ENCODE data around the gene FBXO10.

Gene FBXO10

DNA sequence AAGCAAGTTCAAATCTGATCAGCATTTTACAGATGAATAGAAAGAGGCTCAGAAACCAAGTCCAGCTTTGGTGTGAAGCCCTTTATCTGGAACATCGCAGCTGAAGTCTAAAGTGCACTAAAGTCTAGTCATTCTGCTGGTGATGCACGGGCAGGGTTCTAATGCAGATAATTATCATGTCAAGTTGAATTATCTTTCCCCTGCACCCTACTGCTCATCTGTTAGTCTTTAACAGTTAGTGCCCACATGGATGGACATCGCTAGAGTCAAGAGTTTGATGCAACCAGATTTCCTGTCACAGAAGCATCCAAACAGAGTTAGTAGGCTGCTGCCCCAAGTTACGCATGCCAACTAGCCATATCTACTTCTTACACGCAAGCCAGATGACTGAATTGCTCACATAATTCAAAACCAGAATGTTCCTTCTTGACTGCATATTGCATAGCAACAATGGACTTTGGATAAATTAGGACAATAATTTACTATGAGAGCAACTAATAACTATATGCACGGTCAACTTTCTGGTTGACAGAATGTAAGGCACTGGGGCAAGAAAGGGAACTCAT, 17.8 kb upstream of the FBXO10 start:
- DNase-seq (ENCODE audit: low read depth in 2 of 2): no peak

DNA sequence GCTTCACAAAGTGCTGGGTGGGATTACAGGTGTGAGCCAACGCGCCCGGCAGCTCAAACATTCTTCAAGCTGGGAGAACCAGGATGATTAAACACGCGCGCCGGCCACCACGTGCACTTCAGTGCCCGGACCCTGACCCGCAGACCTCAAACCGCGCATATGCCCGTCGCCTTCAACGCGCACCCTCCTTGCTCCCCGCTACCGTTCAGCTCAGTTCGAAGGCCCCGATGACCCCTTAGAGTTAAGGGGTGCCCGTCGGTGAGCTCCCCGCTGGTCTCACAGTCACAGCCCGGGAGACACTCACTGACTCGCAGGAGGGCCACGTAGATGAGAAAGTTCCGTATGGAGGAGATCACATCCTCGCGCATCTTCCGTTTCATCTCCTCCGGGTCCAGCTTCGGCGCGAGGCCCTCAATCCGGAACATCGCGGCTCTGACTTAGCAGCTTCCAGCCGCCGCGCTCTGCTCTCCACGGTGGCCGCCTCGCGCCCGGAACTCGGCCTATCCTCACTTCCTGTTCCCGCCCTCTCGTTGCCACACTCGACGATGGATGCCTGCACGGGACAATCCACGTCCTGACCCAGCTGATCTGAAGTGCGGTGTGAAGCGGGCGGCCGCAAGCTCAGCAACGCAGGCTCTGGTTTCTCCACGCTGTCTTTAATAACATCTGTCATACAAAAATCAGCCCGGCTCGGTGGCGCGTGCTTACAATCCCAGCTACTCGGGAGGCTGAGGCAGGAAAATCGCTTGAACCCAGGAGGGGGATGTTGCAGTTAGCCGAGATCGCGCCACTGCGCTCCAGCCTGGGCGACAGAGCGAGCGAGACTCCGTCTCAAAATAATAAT, 16.1 kb upstream of the FBXO10 start, which contains the start of gene TOMM5:
Gene TOMM5, minus strand, starts transcription at position 490 of the 844 bp plus-strand sequence. Its CDS starts 65 bp downstream, at position 425.
- peak; percentile 84 to 87 for DNase-seq (ENCODE audit: low read depth in 2 of 2)

GRCh38 chr9:37587521-37587920, 11.3 kb upstream of the FBXO10 start:
- DNase-seq (ENCODE audit: low read depth in 2 of 2): no peak

DNA sequence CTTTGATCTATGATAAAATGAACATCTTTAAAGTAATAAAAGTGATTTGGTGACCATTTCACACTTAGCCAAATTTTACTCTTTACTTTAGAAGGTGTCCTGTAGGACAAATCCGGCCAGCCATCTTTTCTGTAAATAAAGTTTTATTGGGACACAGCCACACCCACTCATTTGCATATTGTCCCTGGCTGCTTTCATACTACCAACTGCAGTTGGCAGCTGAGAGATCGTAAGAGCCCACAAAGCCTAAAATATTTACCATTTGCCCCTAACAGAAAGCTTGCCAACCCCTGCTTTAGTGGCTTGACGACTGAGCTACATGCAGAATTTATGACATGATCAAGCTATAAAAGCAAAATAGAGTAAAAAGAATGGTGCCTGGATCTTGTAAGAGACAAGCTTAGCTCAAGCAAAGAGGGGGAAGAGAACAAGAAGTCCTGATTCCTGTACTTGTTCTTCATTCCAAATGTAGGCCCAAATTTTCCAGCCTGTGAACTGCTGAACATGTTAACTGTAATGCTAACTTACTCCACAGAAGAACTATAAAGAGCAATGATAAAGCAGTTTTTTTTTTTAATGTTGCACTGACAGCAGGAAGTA, 7.4 kb upstream of the FBXO10 start:
- DNase-seq (ENCODE audit: low read depth in 2 of 2): no peak

GRCh38 chr9:37582548-37583157, 6.5 kb upstream of the FBXO10 start:
- DNase-seq (ENCODE audit: low read depth in 2 of 2): no peak

DNA sequence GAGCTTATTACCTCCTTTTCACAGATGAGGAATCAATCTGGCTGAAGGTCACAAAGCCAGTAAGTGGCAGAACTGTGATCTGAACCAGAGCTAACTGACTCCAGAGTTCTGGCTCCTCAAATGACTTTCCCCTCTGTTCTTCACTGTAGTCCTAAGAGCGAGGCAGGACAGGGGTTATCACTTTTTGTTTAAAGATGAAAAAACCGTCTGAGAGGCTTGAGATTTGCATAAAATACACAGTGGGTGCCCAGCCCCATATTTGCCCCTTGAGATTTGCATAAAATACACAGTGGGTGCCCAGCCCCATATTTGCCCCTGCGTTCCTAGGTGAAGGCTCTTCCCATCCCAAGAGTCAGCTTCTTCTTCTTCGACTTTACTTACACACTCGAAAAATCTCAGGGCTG, 667 bp downstream of the FBXO10 start:
- no peak for DNase-seq (ENCODE audit: low read depth in 2 of 2)

GRCh38 chr9:37575001-37575400, 1.2 kb downstream of the FBXO10 start:
- DNase-seq (ENCODE audit: low read depth in 2 of 2): no peak

DNA sequence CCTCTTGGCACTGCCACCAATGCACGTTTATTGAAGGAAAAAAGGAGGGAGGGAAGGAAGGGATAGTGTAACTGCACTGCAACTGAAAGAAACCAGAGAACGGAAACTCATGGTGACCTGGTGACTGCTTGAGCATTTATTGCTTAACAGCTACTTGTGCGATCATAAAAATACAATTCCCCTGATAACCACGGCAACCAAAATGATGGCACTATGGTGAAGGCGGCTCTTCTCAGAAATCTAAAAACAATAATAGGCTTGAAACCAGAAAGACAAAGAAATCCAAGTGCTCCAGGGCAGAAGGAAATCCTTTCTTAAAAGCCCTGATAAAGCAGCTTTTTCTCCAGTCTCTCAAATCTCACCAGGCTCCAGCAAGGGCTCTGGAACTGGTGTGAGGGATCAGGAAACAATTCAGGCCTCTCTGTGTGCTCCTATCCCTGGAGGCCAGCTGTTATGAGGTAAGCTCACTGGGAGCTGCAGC, 1.9 kb downstream of the FBXO10 start:
- DNase-seq (ENCODE audit: low read depth in 2 of 2): no peak

- DNase-seq (ENCODE audit: low read depth in 2 of 2): no peak
Measured at GRCh38 chr9:37571282-37571681, 4.9 kb downstream of the FBXO10 start.

DNA sequence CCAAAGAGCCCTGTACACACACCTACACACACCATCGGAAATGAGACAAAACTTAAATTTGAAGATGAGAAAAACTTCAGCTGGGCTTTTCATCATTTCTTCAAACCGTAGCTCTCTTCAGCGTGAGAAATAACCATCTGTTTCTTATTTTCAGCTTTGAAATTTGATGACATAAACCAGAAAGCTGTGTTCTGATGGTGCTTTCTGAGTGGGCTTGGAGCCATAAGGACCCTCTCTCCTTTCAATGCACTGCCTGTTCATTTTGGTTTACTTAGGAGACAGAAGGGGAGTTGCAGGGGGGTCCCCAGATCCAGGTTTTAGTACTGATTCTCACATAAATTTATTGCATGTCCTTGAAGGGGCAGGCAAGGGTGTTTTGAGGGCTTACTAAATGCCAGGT, 9.5 kb downstream of the FBXO10 start:
- DNase-seq (ENCODE audit: low read depth in 2 of 2): no peak

GRCh38 chr9:37565661-37566618, 10.2 kb downstream of the FBXO10 start:
- DNase-seq (ENCODE audit: low read depth in 2 of 2): no peak

DNA sequence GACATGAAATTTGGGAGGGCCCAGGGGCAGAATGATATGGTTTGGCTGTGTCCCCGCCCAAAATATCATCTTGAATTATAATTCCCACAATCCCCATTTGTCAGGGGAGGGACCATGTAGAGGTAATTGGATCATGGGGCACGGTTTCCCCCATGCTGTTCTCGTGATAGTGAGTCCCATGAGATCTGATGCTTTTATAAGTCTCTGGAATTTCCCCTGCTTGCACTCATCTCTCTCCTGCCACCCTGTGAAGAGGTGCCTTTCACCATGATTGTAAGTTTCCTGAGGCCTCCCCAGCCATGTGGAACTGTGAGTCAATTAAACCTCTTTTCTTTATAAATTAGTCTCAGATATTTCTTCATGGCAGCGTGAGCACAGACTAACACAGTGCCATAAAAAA, 11.3 kb downstream of the FBXO10 start:
- no peak for DNase-seq (ENCODE audit: low read depth in 2 of 2)

DNA sequence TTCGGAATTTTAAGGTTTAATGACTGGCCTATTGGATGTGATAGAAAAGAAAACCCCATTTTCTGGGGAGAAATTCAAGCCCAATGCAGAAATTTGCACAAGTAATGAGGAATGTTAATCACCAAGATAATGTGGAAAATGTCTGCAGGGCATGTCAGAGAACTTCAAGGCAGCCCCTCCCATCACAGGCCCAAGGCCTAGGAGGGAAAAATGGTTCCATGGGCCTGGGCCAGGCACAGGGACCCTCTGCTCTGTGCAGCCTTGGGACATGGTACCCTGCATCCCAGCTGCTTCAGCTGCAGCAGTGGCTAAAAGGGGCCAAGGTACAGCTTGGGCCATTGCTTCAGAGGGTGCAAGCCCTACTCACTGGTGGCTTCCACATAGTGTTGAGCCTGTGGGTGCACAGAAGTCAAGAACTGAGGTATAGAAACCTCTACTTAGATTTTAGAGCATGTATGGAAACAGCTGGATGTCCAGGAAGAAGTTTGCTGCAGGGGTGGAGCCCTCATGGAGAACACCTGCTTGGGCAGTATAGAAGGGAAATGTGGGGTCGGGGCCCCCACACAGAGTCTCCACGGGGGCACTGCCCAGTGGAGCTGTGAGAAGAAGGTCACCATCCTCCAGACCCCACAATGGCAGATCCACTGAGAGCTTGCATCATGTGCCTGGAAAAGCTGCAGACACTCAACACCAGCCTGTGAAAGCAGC, 12.2 kb downstream of the FBXO10 start:
- DNase-seq (ENCODE audit: low read depth in 2 of 2): no peak

DNA sequence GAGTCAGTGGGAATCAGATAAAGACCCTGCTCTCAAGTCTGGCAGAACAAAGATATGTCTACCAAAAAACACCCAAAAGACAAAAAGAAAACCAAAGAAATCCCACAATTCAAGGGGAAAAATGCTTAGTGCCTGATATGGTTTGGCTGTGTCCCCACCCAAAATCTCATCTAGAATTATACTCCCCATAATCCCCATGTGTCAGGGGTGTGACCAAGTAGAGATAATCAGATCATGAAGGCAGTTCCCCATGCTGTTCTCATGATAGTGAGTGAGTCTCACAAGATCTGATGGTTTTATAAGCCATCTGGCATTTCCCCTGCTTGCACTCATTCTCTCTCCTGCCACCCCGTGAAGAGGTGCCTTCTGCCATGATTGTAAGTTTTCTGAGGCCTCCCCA, 13.4 kb downstream of the FBXO10 start:
- DNase-seq (ENCODE audit: low read depth in 2 of 2): no peak

- DNase-seq (ENCODE audit: low read depth in 2 of 2): no peak
Measured at GRCh38 chr9:37561682-37562081, 14.5 kb downstream of the FBXO10 start.

DNA sequence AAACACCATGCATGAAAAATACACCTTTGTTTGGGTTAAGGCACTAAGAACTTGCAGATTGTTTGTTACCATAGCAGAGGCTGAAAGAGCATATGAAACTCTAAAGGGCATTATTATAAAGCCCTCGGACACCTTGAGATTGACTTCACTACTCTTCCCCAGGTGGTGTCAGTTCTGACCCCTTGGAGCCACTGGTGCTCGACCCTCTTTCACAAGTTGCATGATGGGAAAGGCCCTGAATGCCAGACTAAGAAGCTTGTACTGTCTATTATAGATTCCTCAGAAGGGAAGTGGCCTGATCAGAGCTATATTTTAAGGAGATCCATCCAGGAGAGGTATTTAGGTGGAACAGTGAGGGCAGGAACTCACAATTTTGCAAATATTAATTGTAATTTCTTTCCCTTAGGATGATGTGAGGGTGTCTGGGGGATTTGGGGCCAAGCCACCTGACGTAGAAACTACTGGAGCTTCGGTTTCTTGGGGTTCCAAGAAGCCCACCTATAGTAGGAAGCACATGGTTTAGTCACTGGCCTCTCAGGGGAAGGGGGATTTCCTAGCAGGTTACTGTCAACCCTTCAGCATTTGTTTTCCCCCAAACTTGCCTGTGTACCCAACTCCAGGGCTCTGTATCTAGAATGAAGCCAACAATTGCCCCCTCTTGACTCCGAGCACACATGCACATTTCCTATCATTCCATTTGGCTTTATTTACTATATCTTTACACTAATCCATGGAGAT, 16.2 kb downstream of the FBXO10 start:
- no peak for DNase-seq (ENCODE audit: low read depth in 2 of 2)

DNA sequence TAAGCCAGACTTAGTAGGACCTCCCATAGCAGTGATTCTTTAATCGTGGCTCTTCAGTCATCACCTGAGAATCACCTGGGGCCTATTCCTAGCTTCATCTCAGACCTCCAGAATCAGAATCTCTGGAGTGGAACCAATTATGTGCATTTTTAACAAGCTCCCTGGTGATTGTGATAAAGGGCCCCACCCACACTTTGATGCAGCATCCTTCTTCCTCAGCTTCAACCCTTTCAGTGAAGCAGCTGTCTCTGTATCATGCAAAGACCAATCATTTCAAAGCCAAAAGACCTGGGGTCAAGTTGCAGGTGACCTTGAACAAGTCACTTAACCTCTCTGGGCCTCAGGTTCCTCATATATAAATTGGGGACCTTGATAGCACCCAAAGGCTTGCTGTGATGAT, 17.1 kb downstream of the FBXO10 start:
- no peak for DNase-seq (ENCODE audit: low read depth in 2 of 2)

GRCh38 chr9:37555786-37556185, 20.4 kb downstream of the FBXO10 start:
- no peak for DNase-seq (ENCODE audit: low read depth in 2 of 2)

- DNase-seq (ENCODE audit: low read depth in 2 of 2): no peak
Measured at GRCh38 chr9:37554318-37554717, 21.9 kb downstream of the FBXO10 start.

- DNase-seq (ENCODE audit: low read depth in 2 of 2): no peak
Measured at GRCh38 chr9:37551888-37552287, 24.3 kb downstream of the FBXO10 start.
